HG02840 (cell line): ENCODE results near the gene NT5C1A.

Source experiments
- ATAC-seq: cut with Tn5 transposase; IDR thresholded peaks from one replicate; pipeline ENCODE4 v1.9.1; 2021; ENCODE audit warnings: mild to moderate bottlenecking, moderate library complexity, moderate number of reproducible peaks; ENCODE audit not compliant: unreplicated experiment, low FRiP score

Gene NT5C1A

DNA sequence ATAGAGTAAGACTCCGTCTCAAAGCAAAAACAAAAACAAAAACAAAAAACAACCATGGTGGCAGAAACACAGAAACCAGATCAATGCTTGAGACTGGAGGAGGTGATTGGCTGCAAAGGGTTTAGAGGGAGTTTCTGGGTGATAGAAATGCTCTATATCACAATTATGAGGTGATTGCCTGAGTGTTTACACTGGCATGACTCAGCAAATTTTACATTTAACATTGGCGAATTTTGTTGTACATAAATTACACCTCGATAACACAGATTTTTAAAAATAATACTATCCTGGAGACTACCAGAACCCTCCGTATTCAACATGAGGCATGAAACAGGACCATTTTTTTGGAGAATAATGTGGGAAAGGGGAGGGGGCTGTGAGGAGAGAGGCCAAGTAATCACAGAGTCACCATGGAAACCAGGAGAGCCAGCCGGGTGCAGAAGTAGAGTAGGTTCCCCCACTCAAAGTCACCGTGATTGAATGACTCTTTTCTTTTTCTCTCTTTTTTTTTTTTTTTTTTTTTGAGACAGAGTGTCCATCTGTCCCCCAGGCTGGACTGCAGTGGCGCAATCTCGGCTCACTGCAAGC is 56.7 kb downstream of the NT5C1A start:
- ATAC-seq: no peak

DNA sequence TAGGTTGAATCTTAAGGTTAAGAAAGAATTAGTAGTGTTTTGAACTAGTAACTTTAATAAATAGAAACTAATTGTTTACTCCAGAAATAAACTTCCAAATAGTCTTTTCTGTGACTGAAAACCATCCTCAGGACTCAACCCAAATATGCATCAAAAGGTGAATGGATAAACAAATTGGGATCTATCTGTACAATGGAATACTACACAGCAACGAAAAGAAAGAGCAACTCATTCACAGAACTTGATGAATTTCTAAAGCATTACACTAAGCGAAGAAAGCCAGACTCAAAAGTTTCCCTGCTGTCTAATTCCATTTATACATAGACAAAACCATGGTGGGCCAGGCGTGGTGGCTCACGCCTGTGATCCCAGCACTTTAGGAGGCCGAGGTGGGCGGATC is 57.4 kb downstream of the NT5C1A start:
- ATAC-seq: no peak

DNA sequence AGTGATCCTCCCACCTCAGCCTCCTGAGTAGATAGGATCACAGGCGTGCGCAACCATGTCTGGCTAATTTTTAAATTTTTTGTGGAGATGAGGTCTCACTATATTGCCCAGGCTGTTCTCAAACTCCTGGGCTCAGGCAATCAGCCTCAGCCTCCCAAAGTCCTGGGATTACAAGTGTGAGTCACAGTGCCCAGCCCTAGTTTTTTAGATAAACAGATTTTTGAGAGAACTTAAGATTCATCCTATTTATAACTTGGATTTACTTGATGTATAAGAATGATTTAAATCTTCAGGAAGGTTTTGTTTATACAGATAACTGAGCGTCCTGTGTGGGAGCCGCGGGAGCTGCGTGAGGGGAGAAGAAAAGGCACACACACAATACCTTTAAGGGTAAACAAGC is 58.7 kb downstream of the NT5C1A start:
- ATAC-seq: no peak

DNA sequence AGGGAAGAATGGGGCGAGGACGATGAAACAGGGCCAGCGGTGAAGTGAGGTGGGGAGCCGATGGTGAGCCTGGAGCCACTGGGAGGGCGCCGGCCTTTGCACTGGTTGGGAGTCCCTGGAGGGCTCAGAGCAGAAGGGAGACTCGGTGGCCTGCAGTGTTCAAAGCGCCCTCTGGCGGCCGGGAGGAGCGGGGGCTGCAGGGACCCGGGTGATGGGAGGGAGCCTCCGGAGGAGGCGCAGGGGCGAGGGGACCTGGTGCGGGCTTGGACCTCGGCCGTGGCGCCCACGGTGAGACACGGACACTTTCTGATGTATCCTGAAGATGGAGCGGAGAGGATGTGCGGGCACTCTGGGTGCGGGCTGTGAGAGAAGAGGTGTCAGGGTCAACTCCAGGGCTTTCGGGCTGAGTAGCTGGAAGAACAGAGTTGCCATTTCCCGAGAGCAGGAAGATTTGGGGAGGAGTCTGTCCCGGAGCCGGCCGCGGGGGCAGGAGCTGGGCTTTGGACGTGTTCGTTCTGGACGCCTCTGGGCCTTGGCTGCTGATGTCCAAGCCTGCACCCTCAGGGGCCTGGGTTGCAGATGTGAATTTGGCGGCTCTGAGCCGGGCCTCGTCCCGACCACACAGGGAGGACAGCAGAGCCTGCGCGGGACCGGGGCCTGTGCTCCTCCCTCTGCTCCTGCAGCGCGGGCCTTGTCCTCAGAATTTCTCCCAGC is 62.1 kb downstream of the NT5C1A start:
- ATAC-seq: no peak
